Measurements from ENCODE around the gene KRT33A. TPM values are rescaled to one million over a fixed set of nuclear protein-coding genes. Genes with fewer than 3 reads are reported as not detected.
A peak's percentile ranks its signal among the peaks of the same experiment; 100 is the strongest.

The KRT33A gene
- total RNA-seq, 2 experiments from 2014 or later: not detected

DNA sequence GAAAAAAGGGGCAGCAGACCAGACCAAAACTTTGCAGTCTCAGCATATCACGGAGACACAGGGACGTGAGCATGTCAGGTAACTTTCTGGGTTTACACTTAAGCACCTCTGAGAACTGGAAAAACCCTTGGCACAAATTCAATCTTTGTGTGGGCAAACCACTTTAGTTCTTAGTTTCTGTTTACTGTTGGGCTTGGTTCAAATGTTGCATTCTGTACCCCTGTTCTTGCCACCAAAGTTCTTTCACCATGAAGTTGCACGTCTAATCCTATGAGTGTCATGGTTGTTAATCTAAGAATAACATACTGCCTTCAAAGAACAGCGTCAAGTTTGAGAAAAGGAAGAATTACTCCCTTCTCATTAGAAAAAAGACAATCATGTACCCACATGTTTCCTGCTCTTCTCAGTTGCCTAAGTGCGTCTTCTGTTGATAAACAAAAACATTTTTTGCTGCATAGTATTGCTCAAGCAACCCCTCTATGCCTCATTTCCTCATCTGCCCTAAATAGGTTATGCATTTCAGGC is 11.6 kb downstream of the KRT33A start:
- ChIA-PET POLR2A (interaction anchor here (1.2 kb wide), 1 partner anchor 350 kb away, joined by 4 read pairs; the partner anchor contains the start of gene EIF1), CTCF (interaction anchor here (0.9 to 4.9 kb wide), 4 partner anchors 10 to 210 kb away, joined by 3 to 26 read pairs (median 6); partner anchors contain the start of gene KRTAP16-1)
- H3K9me3 Mint-ChIP-seq (ENCODE audit: insufficient read depth): peaks cover 18% of the 10 kb centered on the region
- ATAC-seq (peak; percentile 35), DNase-seq (peak; percentile 32)
- peaks cover 2% of the 10 kb centered on the region for H3K27me3 Mint-ChIP-seq (ENCODE audit: low read depth)
- no peak overlapping the region for H3K27ac Mint-ChIP-seq
- H3K4me3 Mint-ChIP-seq: peak overlapping the region; percentile 7
- peaks cover 16% of the 10 kb centered on the region for H3K36me3 Mint-ChIP-seq (ENCODE audit: low read depth)
- peaks cover 48% of the 10 kb centered on the region for H3K4me1 Mint-ChIP-seq (ENCODE audit: low read depth)

DNA sequence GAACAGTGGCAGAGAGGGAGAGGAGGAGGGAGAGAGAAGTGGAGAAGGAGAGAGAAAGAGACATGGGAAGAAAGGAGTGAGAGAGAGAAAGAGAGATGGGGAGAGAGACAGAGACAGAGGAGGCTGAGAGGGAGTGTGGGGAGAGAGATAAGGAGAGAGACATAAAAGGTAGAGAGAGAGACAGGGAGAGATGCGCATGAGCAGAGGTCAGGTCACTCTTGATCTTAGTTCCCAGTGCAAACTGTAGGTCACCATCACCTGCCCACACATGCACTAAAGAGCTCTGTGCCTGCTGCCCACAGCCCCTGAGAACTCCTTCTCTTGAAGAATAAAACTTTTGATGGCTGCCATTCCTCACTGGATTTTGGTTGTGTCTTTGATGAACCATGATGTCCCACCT is 14.9 kb downstream of the KRT33A start:
- ATAC-seq (no peak), DNase-seq (peak; percentile 5)
- Mint-ChIP-seq H3K9me3 (ENCODE audit: insufficient read depth) (no peaks in the 10 kb centered on the region), H3K36me3 (ENCODE audit: low read depth) (peaks cover 2% of the 10 kb centered on the region), H3K4me3 (no peak overlapping the region), H3K27ac (no peak overlapping the region), H3K4me1 (ENCODE audit: low read depth) (peaks cover 35% of the 10 kb centered on the region), H3K27me3 (ENCODE audit: low read depth) (peaks cover 2% of the 10 kb centered on the region)
- CTCF ChIA-PET: no interaction called here
- POLR2A ChIA-PET: no interaction called here

DNA sequence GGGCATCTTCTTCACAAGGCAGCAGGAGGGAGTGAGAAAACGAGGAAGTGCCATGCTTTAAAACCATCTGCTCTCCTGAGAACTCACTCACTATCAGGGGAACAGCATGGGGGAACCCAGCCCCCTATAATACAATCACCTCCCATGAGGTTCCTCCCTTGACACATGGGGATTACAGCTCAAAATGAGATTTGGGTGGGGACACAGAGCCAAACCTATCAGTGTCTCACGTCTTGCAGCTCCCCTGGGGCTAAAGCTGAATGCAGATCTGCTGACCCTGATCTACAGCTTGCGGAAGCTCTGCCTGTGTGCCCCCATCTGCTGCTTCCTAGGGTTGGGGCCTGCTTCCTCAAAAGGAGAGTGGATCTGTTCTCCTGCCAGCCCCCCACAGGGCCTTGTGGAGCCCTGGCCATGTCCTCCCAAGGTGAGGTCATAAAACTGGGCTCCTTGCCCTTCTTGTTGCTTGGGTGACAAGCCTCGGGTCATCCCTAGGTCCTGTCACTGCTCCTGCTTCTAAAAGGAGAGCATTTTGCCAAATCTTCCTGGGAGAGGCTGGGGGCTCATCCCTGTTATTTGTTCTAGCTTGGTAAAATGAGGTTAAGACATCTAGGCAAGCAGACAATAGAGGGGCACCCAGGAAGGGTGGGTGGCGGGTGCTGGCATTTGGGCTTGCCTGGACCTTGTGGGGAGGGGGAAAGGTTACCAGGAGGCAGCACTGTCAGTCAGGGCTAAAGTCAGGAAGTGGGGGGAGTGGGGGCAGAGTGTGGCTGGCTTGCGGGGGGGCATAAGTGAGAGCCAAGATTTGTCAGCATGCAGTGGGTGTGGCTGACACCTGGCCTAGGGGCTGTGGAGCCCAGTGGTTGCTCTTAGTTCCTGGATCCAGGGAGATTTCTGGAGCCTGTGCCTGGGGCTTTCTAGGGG is 16.0 kb downstream of the KRT33A start:
- ATAC-seq (no peak), DNase-seq (no peak)
- H3K27me3 Mint-ChIP-seq (ENCODE audit: low read depth): peaks cover 2% of the 10 kb centered on the region
- CTCF ChIA-PET: interaction anchor here (5.2 kb wide), 1 partner anchor 12 kb away, joined by 21 read pairs; no protein-coding TSS in a partner anchor
- no peaks in the 10 kb centered on the region for H3K9me3 Mint-ChIP-seq (ENCODE audit: insufficient read depth)
- H3K36me3 Mint-ChIP-seq (ENCODE audit: low read depth): no peaks in the 10 kb centered on the region
- no peak overlapping the region for H3K4me3 Mint-ChIP-seq
- POLR2A ChIA-PET: interaction anchor here (0.6 kb wide), 1 partner anchor 45 kb away, joined by 3 read pairs; no protein-coding TSS in a partner anchor
- H3K27ac Mint-ChIP-seq: peak overlapping the region; percentile 15
- peaks cover 24% of the 10 kb centered on the region for H3K4me1 Mint-ChIP-seq (ENCODE audit: low read depth)

DNA sequence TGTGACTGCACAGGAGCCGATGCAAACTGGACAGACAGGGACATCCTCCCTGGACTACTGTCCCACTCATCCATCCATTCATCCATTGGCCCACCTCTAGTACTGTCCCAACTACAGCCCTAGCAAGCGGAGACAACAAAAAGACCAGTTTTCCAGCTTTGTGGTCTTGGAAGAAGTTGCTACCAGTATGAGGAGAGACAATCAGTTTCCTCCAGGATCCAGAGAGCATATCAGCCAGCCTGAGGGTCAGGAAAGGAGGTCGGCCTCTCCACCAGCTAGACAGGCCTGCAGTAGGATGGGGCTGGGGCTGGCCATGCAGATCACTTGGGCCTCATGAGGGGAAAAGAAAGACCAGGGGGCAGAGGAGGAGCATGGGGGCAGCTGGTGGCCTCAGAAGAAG is 16.8 kb downstream of the KRT33A start:
- peak overlapping the region; percentile 51 for H3K27ac Mint-ChIP-seq
- POLR2A ChIA-PET: interaction anchor here (0.6 kb wide), 1 partner anchor 45 kb away, joined by 3 read pairs; no protein-coding TSS in a partner anchor
- no peak for ATAC-seq

DNA sequence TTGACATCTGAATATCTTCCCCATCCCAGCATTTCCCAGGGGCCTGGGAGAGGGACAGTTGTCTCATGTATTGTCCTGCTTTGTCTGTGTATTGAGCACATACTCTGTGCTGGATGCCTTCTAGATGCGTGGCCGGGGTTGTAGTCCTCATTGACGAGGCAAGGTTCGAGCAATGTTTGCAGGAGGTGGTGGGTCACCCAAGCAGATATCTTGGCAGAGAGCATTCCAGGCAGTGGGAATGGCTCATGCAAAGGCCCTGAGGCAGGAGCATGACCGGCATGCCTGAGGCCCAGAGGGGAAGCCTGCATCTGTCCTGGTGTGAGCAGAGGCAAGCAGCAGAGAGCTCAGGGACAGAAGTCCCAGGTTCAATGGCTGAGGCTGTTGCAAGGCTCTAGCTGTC is 17.5 kb downstream of the KRT33A start:
- ATAC-seq (no peak), DNase-seq (no peak)
- CTCF ChIA-PET: interaction anchor here (5.2 kb wide), 1 partner anchor 11 kb away, joined by 21 read pairs; no protein-coding TSS in a partner anchor
- Mint-ChIP-seq H3K27ac (no peak overlapping the region), H3K27me3 (ENCODE audit: low read depth) (peaks cover 2% of the 10 kb centered on the region), H3K4me1 (ENCODE audit: low read depth) (peaks cover 11% of the 10 kb centered on the region), H3K9me3 (ENCODE audit: insufficient read depth) (no peaks in the 10 kb centered on the region), H3K36me3 (ENCODE audit: low read depth) (no peaks in the 10 kb centered on the region), H3K4me3 (no peak overlapping the region)
- POLR2A ChIA-PET: no interaction called here

More for the DNA sequence above, 16.8 kb downstream of the KRT33A start:
- no peak for DNase-seq
- H3K4me3 Mint-ChIP-seq: no peak overlapping the region
- H3K4me1 Mint-ChIP-seq (ENCODE audit: low read depth): peaks cover 16% of the 10 kb centered on the region
- H3K9me3 Mint-ChIP-seq (ENCODE audit: insufficient read depth): no peaks in the 10 kb centered on the region
- peaks cover 2% of the 10 kb centered on the region for H3K27me3 Mint-ChIP-seq (ENCODE audit: low read depth)
- CTCF ChIA-PET: interaction anchor here (5.2 kb wide), 1 partner anchor 12 kb away, joined by 21 read pairs; no protein-coding TSS in a partner anchor
- H3K36me3 Mint-ChIP-seq (ENCODE audit: low read depth): no peaks in the 10 kb centered on the region

DNA sequence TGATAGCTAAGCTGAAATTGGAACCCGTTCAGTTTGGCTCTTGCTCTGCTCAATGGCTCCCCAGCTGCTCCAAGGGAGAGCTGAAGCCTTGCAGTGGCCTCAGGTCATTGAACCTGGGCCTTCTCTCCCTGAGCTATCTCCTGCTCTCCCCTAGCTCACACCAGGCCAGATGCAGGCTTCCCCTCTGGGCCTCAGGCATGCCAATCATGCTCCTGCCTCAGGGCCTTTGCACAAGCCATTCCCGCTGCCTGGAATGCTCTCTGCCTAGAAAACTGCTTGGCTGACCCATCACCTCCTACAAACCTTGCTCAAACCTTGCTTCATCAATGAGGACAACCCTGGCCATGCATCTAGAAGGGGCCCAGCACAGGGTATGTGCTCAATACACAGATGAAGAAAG is 18.4 kb downstream of the KRT33A start:
- H3K4me3 Mint-ChIP-seq: no peak overlapping the region
- no peak for DNase-seq
- ChIA-PET CTCF (interaction anchor here (0.9 to 5.2 kb wide), 2 partner anchors 10 to 94 kb away, joined by 3 to 21 read pairs; no protein-coding TSS in a partner anchor), POLR2A (no interaction called here)
- H3K27me3 Mint-ChIP-seq (ENCODE audit: low read depth): no peaks in the 10 kb centered on the region
- no peak for ATAC-seq
- H3K36me3 Mint-ChIP-seq (ENCODE audit: low read depth): no peaks in the 10 kb centered on the region
- no peaks in the 10 kb centered on the region for H3K9me3 Mint-ChIP-seq (ENCODE audit: insufficient read depth)
- no peak overlapping the region for H3K27ac Mint-ChIP-seq
- H3K4me1 Mint-ChIP-seq (ENCODE audit: low read depth): peaks cover 12% of the 10 kb centered on the region

DNA sequence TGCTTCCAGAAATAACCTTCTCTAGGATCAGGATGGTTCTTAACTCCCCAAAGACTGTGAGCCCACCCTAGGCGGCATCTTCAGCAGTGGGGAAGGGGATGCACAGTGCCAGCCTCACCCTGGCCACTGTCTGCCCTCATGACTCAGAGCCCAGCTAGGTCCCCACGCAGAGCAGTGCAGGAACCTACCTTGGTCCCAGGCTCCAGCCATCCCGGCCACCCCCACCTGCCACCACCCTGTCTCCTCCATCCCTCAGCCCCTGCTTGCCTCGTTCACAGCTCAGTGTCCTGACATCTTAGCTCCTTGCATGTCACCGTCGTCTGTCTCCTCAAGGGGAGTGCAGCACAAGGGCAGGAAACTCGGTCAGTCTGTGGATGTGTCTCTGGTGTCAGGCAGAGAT is 19.0 kb downstream of the KRT33A start:
- Mint-ChIP-seq H3K9me3 (ENCODE audit: insufficient read depth) (no peaks in the 10 kb centered on the region), H3K36me3 (ENCODE audit: low read depth) (no peaks in the 10 kb centered on the region), H3K27me3 (ENCODE audit: low read depth) (no peaks in the 10 kb centered on the region), H3K4me3 (no peak overlapping the region), H3K4me1 (ENCODE audit: low read depth) (peaks cover 18% of the 10 kb centered on the region), H3K27ac (no peak overlapping the region)
- no peak for ATAC-seq
- ChIA-PET CTCF (interaction anchor here (0.9 to 5.2 kb wide), 2 partner anchors 9 to 95 kb away, joined by 3 to 21 read pairs; no protein-coding TSS in a partner anchor), POLR2A (no interaction called here)
- DNase-seq: no peak

DNA sequence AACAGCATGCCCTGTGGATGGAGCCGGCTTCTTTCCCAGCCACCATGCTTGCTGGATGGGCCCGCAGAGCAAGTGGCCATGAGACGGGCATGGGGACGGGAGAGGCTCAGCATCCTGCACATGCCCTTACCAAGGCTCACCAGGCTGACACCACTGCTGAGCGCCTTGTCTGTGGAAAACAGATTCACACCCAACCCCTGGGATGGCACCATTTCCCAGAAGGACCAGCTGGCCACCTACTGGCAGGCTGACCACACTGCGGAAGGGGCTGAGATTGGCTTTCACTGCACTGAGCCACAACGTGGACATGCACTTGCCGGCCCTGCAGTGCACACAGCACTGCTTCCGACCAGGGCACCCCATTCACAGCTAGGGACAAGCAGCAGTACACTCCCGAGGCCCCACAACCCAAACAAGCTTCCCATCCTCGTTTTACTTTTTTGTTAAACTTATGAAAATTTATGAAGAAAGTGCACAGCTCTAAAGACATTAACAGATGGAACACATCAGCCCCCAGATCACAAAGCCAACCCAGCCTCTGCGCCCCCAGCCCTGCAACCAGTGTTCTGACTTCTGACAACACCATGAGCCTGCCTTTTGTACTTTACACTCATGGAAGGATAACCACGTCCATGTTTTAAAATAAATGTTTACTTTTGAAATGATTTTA is 21.2 kb downstream of the KRT33A start:
- H3K4me1 Mint-ChIP-seq (ENCODE audit: low read depth): peaks cover 11% of the 10 kb centered on the region
- no peaks in the 10 kb centered on the region for H3K9me3 Mint-ChIP-seq (ENCODE audit: insufficient read depth)
- H3K27ac Mint-ChIP-seq: no peak overlapping the region
- no peaks in the 10 kb centered on the region for H3K36me3 Mint-ChIP-seq (ENCODE audit: low read depth)
- no peak for ATAC-seq
- POLR2A ChIA-PET: no interaction called here
- no peak overlapping the region for H3K4me3 Mint-ChIP-seq
- peak; percentile 36 for DNase-seq
- CTCF ChIA-PET: interaction anchor here (0.6 to 1.4 kb wide), 4 partner anchors 11 to 930 kb away, joined by 3 read pairs; partner anchors contain the start of gene KRTAP16-1
- H3K27me3 Mint-ChIP-seq (ENCODE audit: low read depth): no peaks in the 10 kb centered on the region

DNA sequence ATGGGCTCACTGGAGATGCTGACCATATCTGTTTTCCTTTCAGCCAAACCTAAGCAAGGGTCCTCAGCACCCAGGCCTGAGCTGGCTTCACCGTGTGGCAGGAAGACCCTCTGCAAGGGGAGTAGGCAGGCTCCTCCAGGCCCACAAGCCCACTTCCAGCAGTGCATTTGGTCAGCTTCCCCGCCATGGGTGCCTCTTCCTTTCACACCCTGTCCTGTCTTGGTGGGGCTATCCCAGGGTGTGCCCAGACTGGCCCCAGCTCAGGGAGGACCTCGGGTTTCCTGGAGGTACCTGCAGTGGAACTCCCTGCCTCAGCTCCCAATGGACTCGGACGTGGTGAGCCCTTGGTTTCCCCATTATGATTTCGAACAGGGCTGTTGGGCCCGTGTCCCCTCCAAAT is 22.4 kb downstream of the KRT33A start:
- Mint-ChIP-seq H3K36me3 (ENCODE audit: low read depth) (no peaks in the 10 kb centered on the region), H3K27me3 (ENCODE audit: low read depth) (no peaks in the 10 kb centered on the region), H3K4me3 (no peak overlapping the region), H3K27ac (no peak overlapping the region), H3K4me1 (ENCODE audit: low read depth) (peaks cover 9% of the 10 kb centered on the region), H3K9me3 (ENCODE audit: insufficient read depth) (no peaks in the 10 kb centered on the region)
- DNase-seq (no peak), ATAC-seq (no peak)
- POLR2A ChIA-PET: no interaction called here
- CTCF ChIA-PET: interaction anchor here (0.7 to 1.2 kb wide), 3 partner anchors 11 to 75 kb away, joined by 3 to 4 read pairs (median 3); no protein-coding TSS in a partner anchor

DNA sequence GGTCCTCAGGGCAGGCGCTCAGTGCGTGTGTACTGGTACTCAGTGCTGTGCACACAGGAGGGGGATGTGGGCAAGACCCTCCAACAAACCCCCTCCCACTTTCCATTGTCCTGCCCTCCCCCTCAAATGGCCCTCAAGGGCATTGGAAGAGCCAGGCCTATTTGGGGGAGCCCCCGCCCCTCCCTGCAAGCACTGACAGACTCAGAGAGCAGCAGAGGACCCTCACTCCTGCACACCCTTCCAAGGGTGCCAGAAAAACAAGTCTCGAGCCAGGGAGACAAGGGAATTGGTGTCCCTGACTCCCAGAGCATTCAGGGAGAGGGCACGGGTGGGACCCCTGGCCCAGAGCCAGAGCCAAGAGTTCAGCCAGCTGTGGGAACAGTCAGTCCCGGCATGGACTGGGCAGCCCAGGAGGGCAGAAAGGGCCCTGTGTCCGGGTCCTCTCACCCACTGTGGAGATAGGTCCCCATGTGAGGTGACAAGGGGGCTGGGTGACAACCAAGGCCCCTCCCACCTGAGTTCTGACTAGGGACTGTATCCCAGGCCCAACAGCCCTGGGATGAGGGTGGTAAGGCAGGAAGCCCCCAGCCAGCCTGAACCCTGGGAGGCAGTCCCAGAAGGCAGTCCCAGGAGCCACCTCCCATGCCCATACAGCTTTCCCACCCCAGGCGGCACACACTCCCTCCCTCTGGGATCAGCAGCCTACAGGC is 23.1 kb downstream of the KRT33A start:
- H3K27ac Mint-ChIP-seq: no peak overlapping the region
- H3K9me3 Mint-ChIP-seq (ENCODE audit: insufficient read depth): no peaks in the 10 kb centered on the region
- H3K4me3 Mint-ChIP-seq: no peak overlapping the region
- CTCF ChIA-PET: interaction anchor here (1.2 kb wide), 1 partner anchor 13 kb away, joined by 3 read pairs; no protein-coding TSS in a partner anchor
- H3K4me1 Mint-ChIP-seq (ENCODE audit: low read depth): peaks cover 9% of the 10 kb centered on the region
- no peaks in the 10 kb centered on the region for H3K36me3 Mint-ChIP-seq (ENCODE audit: low read depth)
- no peaks in the 10 kb centered on the region for H3K27me3 Mint-ChIP-seq (ENCODE audit: low read depth)
- POLR2A ChIA-PET: no interaction called here
- DNase-seq (no peak), ATAC-seq (no peak)

Data from activated CD8-positive, alpha-beta T cell treated with anti-CD3 and anti-CD28 coated beads, Interleukin-2, amount 10 ng/mL, durations not matched to agents 7 days and 5 days (primary cell).